Measurements from ENCODE around the gene PPP1R3E. TPM values are rescaled to one million over a fixed set of nuclear protein-coding genes. Genes with fewer than 3 reads are reported as not detected.

PPP1R3E gene
- total and polyA plus RNA-seq, 2 of the 13 experiments (the other 11 are each of a cell fraction or from before 2014, with no cell fraction given) = 16.5 to 26.5 TPM

GRCh38 chr14:23302290-23303225, at the start of gene PPP1R3E (continued):
- TF ChIP-seq HMGXB3 (CRISPR knock-in tag; IDR thresholded peaks at IDR 0.05; ENCODE audit: borderline replicate concordance) (peak; percentile 54), ZNF431 (CRISPR knock-in tag; IDR thresholded peaks at IDR 0.05; ENCODE audit: borderline replicate concordance, low read depth) (no peak), CHCHD3 (CRISPR knock-in tag; IDR thresholded peaks at IDR 0.05) (peak; percentile 99; the same call in 1 of the 2 replicates), RFX3 (CRISPR knock-in tag; IDR thresholded peaks at IDR 0.05) (no peak; the same call in 1 of the 2 replicates), ZNF841 (CRISPR knock-in tag; IDR thresholded peaks at IDR 0.05; ENCODE audit: borderline replicate concordance) (no peak), ERF (CRISPR knock-in tag; IDR thresholded peaks at IDR 0.05) (peak; percentile 86), HINFP (CRISPR knock-in tag; IDR thresholded peaks at IDR 0.05; ENCODE audit: low read depth) (peak; percentile 62; the same call in 1 of the 2 replicates), ZHX1 (CRISPR knock-in tag; IDR thresholded peaks at IDR 0.05; ENCODE audit: low read depth) (peak; percentile 94), DMAP1 (CRISPR knock-in tag; IDR thresholded peaks at IDR 0.05) (0 out of 2 replicates have a peak, but pooled peaks have one; percentile 12), FOXM1 (CRISPR knock-in tag; IDR thresholded peaks at IDR 0.05) (no peak), SUZ12 (IDR thresholded peaks at IDR 0.05; ENCODE audit: low read depth, low read length) (no peak), TBP (CRISPR knock-in tag; IDR thresholded peaks at IDR 0.05) (no peak), ZNF562 (CRISPR knock-in tag; IDR thresholded peaks at IDR 0.05; ENCODE audit: borderline replicate concordance) (no peak), NPAS2 (CRISPR knock-in tag; IDR thresholded peaks at IDR 0.05; ENCODE audit: borderline replicate concordance) (no peak), ZNF550 (CRISPR knock-in tag; IDR thresholded peaks at IDR 0.05; ENCODE audit: borderline replicate concordance) (peak; percentile 67), ZNF10 (CRISPR knock-in tag; IDR thresholded peaks at IDR 0.05; ENCODE audit: borderline replicate concordance, low read depth) (0 out of 2 replicates have a peak, but pooled peaks have one; percentile 51), TCF7L2 (IDR thresholded peaks at IDR 0.05; ENCODE audit: low read depth, low read length) (no peak), NR0B2 (CRISPR knock-in tag; IDR thresholded peaks at IDR 0.05) (peak; percentile 31), NONO (IDR thresholded peaks at IDR 0.05) (no peak), NONO (CRISPR knock-in tag; conservative IDR thresholded peaks at IDR 0.05) (no peak)
